Thyroid gland (tissue), 4 donors: ENCODE data around the gene GABRD. TPM values are rescaled to one million over a fixed set of nuclear protein-coding genes. Genes with fewer than 3 reads are reported as not detected.

Experiments
- DNase-seq, 2 donors: peaks; one replicate each; pipeline ENCODE4 v3.0.0-alpha.2; 2019
- H3K27ac ChIP-seq, 3 donors: fragments of 200-600 bp; sonication (generic); 1 replicate in 2 of 3; 2 replicates in 1 of 3; pipeline ENCODE4 v1.5.1; 2016 to 2019; ENCODE audit warnings: mild to moderate bottlenecking in 1 of 3, moderate library complexity in 1 of 3
- H3K27me3 ChIP-seq: fragments of 200-600 bp; sonication (generic); one replicate; pipeline ENCODE4 v1.5.1; 2019
- H3K36me3 ChIP-seq, 2 donors: fragments of 200-600 bp; sonication (generic); one replicate each; pipeline ENCODE4 v1.5.1; 2016 to 2019
- H3K4me1 ChIP-seq, 2 donors: fragments of 200-600 bp; sonication (generic); one replicate each; pipeline ENCODE4 v1.5.1; 2017 to 2019
- H3K4me3 ChIP-seq, 3 donors: fragments of 200-600 bp; sonication (generic); replicated peaks in 1 of 3; 1 replicate in 2 of 3; 2 replicates in 1 of 3; pipeline ENCODE4 v1.5.1; 2016; ENCODE audit warnings: mild to moderate bottlenecking in 1 of 3
- H3K9me3 ChIP-seq: fragments of 200-600 bp; sonication (generic); one replicate; pipeline ENCODE4 v1.5.1; 2017
- POLR2A ChIP-seq, 2 donors: fragments of 450-650 bp; IDR thresholded peaks; one replicate each; pipeline ENCODE4 v1.6.1; 2017; ENCODE audit warnings: antibody characterized with exemption in 2 of 2, mild to moderate bottlenecking in 2 of 2, moderate library complexity in 1 of 2
- WGBS, 2 donors: methylation state at CpG; one replicate each; pipeline ENCODE4 v1.1.5; 2017; 5-methylcytosine and 5-hydroxymethylcytosine counted together
- intact Hi-C: fragments of 100-400 bp; cut with DNase I; formaldehyde crosslinking; loops from one replicate; pipeline ENCODE4 v1.15.1; 2023
- total RNA-seq, 4 donors: library from RNA; depleted of rRNA; stranded (reverse); fragments of >200 nt; gene quantifications; one replicate each; pipeline ENCODE4 v1.2.3, GENCODE V29; 2016
- TF ChIP-seq, protein P1 (sequence below), 6 experiments: fragments of 200-600 bp in 3 of 6; fragments of 450-650 bp in 3 of 6; sonication (generic) in 3 of 6; IDR thresholded peaks; one replicate each; pipeline ENCODE4 v1.5.1; 2016 to 2019; ENCODE audit warnings: antibody characterized with exemption in 6 of 6, mild to moderate bottlenecking in 2 of 6, inconsistent platforms in 1 of 6, moderate library complexity in 1 of 6

Gene GABRD
- total RNA-seq, 4 donors from 2014 or later, result 0.49 to 0.78 TPM; not detected in 2

DNA sequence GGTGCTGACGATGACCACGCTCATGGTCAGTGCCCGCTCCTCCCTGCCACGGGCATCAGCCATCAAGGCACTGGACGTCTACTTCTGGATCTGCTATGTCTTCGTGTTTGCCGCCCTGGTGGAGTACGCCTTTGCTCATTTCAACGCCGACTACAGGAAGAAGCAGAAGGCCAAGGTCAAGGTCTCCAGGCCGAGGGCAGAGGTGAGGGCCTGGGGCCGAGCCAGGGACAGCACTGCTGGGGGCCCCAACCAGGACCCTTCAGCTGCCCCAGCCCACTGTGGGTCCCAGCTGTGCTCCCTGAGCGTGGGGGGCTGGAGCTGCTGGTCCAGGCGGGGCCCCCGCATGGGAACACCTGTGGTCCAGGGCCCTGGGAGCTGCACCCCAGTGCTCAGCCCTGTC is 10.4 kb downstream of the GABRD start:
- Histone ChIP-seq H3K27me3 (no peaks in the 10 kb centered on the region), H3K27ac (no peak overlapping the region)
- WGBS, 2 donors, result 90 to 95% methylated on average over 10 to 13 of the region's 15 CpGs

DNA sequence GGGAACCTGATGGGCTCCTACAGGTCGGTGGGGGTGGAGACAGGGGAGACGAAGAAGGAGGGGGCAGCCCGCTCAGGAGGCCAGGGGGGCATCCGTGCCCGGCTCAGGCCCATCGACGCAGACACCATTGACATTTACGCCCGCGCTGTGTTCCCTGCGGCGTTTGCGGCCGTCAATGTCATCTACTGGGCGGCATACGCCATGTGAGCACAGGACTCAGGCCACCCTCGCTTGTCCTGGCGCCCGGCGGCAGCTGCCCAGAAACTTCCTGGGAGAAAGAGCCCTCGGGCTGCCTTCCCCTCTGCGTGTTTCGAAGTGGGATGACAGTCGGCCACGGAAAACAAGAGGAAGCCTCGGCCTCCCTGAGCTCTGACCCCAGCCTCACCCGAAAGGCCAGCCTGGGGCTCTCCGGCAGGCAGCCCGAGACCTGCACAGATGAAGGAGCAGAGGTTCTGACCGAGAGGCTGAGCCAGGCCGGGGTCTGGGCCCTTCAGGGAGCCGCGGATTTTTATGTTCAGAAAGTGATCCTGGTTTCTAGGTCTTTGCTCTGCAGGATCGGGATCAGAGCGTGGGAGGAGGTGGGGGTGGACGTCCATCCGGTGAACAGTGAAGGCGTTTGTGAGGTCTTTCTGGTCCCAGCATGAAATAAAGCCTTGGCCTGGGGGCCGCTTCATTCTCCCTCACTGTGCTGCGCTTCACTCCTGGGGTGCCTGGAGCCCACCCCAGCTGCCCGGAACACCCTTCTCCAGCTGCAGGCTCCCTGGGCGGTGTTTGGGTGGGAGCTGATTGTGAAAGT is 11.1 kb downstream of the GABRD start:
- no peak overlapping the region for H3K4me3 ChIP-seq
- no peak overlapping the region for H3K27ac ChIP-seq
- H3K27me3 ChIP-seq, result no peaks in the 10 kb centered on the region
- 83 to 90% methylated on average over 20 to 42 of the region's 42 CpGs for WGBS, 2 donors
- no peak for DNase-seq
- no peaks in the 10 kb centered on the region for H3K9me3 ChIP-seq
- H3K36me3 ChIP-seq, result no peaks in the 10 kb centered on the region
- intact Hi-C loops, result no loop called here
- no peak for TF ChIP-seq POLR2A (IDR thresholded peaks at IDR 0.05)
- TF ChIP-seq, protein P1, sequence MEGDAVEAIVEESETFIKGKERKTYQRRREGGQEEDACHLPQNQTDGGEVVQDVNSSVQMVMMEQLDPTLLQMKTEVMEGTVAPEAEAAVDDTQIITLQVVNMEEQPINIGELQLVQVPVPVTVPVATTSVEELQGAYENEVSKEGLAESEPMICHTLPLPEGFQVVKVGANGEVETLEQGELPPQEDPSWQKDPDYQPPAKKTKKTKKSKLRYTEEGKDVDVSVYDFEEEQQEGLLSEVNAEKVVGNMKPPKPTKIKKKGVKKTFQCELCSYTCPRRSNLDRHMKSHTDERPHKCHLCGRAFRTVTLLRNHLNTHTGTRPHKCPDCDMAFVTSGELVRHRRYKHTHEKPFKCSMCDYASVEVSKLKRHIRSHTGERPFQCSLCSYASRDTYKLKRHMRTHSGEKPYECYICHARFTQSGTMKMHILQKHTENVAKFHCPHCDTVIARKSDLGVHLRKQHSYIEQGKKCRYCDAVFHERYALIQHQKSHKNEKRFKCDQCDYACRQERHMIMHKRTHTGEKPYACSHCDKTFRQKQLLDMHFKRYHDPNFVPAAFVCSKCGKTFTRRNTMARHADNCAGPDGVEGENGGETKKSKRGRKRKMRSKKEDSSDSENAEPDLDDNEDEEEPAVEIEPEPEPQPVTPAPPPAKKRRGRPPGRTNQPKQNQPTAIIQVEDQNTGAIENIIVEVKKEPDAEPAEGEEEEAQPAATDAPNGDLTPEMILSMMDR (IDR thresholded peaks at IDR 0.05), result no peak
- peaks cover 0 to 3% of the 10 kb centered on the region in 2 donors for H3K4me1 ChIP-seq

More for the DNA sequence above, 10.4 kb downstream of the GABRD start:
- H3K4me3 ChIP-seq, result no peak overlapping the region
- H3K4me1 ChIP-seq, result peaks cover 0 to 6% of the 10 kb centered on the region in 2 donors
- intact Hi-C loops, result no loop called here
- no peaks in the 10 kb centered on the region for H3K36me3 ChIP-seq
- H3K9me3 ChIP-seq, result no peaks in the 10 kb centered on the region
- TF ChIP-seq POLR2A (IDR thresholded peaks at IDR 0.05), result no peak
- TF ChIP-seq, protein P1 (IDR thresholded peaks at IDR 0.05), result no peak
- DNase-seq, result no peak

DNA sequence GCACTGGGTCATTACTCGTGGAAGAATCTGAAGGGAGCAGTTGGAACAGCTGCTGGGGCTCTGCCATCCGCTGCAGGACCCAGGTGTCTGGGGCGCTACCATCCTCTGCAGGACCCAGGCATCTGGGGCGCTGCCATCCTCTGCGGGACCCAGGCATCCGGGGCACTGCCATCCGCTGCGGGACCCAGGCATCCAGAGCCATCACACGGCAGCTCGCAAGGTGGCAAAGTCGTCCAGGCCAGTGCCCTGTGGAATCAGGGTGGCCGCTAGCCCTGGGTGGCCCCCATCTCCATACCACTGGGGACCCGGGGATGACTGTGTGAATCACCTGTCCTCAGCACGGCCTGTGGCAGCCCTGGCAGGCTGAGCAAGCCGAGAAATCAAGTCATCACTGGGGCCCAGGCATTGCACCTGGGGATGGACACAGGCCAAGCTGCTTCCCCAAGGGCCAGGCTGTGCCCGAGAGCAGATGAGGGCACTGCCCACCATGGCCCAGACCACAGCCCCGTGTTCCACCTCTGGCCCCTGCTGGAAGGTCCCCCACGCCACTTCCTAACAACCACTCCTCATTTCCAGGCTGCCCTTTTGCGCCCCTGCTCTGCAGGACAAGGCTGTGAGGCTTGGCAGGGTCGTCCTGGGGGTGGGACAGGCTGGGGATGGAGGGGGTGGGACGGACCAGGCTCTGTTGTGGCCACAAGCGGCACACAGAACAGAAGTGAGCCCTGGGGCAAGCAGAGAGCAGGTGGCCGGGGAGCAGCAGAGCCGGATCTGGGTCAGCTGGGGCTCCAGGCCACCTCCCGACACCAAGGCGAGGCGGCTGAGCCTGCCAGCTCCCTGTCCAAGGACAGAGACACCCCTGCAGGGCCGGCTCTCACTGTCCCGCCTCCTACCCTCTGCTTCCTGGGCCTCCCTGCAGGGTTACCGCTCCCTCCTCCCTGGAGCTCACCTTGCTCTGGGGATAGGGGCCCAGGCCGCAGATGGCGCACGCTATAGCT is 12.7 kb downstream of the GABRD start:
- H3K9me3 ChIP-seq, result no peaks in the 10 kb centered on the region
- WGBS, 2 donors, result 85 to 87% methylated on average over 14 to 16 of the region's 33 CpGs
- TF ChIP-seq, protein P1 (IDR thresholded peaks at IDR 0.05), result no peak
- TF ChIP-seq POLR2A (IDR thresholded peaks at IDR 0.05), result no peak
- DNase-seq, result no peak
- intact Hi-C loops, result no loop called here
- no peaks in the 10 kb centered on the region for H3K4me1 ChIP-seq
- H3K4me3 ChIP-seq, result no peak overlapping the region
- H3K27me3 ChIP-seq, result no peaks in the 10 kb centered on the region
- H3K27ac ChIP-seq, result no peak overlapping the region
- H3K36me3 ChIP-seq, result no peaks in the 10 kb centered on the region

DNA sequence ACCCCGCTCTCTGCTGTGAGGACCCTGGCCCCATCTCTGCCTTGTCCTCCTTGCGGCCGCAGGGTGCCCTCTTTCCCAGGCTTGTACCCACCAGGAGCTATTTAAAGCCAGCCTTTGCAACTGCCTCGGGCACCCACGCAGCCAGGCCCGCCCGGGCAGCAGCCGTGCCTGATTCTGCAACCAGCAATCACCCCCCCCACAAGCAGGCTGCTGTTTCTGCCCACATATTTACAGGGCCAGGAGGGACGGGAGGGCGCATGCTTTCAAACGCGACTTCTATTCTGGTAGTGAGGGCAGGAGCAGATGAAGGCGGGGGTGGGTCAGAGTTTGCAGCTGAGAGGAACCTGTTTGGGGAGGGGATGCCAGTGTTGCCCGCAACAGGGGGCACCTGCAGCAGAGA is 13.6 kb downstream of the GABRD start:
- DNase-seq, result no peak
- Histone ChIP-seq H3K27ac (no peak overlapping the region), H3K9me3 (no peaks in the 10 kb centered on the region), H3K27me3 (no peaks in the 10 kb centered on the region), H3K4me1 (no peaks in the 10 kb centered on the region), H3K36me3 (no peaks in the 10 kb centered on the region), H3K4me3 (no peak overlapping the region)
- 78 to 82% methylated on average over 12 to 13 of the region's 14 CpGs for WGBS, 2 donors
- intact Hi-C loops, result no loop called here
- TF ChIP-seq, protein P1 (IDR thresholded peaks at IDR 0.05), result no peak
